Ramos (cell line): Measurements from ENCODE around the gene C10orf95.

ENCODE experiments used
- in situ Hi-C: fragments of 300-500 bp; cut with MboI; formaldehyde crosslinking; loops from one replicate; pipeline ENCODE4 v1.14.3; 2022; ENCODE audit warnings: low sequenced_read_pairs; ENCODE audit not compliant: unreplicated experiment

Gene C10orf95

DNA sequence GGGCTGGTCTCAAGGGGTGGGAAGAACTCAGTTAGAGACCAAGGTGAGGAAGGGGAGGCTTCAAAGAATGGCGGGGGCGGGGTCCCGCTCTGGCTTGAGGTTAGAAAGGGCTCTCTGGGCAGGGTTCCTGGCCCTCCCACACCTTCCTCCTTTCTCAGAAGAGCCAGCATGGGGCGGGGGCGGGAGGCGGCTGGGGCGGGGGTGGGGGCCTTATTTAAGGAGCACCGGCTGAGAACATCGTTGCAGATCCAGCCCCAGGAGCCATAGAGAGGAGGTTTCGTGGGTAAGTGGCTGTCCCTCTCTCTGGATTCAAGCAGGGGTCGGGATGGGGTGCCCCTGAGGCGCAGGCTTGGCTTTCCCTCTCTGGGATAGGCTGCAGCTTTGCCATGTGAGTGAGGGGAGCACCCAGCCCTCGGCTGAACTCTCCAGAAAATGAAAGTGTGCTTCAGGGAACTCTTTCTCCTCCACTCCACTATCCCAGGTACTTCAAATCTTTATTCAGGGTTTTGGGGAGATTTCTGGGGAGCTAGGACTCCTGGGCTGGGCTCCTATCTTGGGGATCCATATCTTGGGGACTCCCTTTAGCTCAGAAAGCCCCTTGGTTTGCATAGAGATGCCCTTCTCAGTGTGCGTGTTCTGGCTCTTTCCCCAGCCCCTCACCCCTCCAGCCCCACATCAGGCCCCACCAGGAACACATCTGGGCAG, 15.7 kb downstream of the C10orf95 start:
- in situ Hi-C loops: no loop called here

DNA sequence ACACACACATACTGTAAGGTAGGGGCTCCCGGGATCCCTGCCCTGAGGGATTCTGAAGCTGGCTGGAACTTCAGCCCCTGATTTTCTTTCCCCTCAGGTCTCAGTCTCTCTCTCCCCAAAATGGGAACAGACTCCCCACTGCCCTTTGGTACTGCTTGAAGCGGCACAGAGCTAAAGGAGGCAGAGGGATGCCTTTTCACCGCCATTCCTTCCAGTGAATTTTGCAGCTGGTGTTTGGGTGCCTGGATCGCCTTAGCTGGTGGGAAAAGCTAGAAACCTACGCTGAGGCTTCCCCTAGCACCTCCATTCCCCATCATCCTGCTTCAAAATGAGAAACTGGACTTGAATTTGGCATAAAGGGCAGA, 16.2 kb downstream of the C10orf95 start:
- in situ Hi-C loops: no loop called here

- in situ Hi-C loops: no loop called here
These were observed 16.8 kb downstream of the C10orf95 start for GRCh38 chr10:102434394-102435132.

DNA sequence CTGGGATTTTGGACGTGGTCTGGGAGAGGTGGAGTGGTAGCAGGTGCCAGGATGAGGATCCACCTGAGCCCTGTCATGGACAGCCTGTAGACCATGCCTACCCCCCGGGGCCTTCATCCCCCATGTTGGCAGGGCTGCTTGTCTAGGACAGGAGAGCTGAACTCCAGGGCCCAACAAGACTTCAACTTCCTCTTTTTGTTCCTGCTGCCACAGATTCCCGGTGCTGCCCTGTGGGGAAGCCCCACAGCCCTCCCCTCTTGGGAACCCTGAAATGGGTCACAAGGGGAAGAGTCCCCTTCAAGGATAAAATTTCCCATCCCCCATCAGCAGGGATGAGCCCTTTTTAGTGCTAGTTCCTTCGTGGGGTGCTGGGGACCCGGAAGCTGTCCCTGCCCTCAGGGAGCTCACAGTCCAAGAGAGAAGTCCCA, 17.7 kb downstream of the C10orf95 start:
- in situ Hi-C loops: no loop called here

GRCh38 chr10:102432162-102432950, 19.0 kb downstream of the C10orf95 start, which contains the start of gene CUEDC2:
Gene CUEDC2, minus strand, starts transcription at chr10:102432574. Its CDS starts 7,386 bp downstream, at chr10:102425188.
- in situ Hi-C loops: no loop called here

DNA sequence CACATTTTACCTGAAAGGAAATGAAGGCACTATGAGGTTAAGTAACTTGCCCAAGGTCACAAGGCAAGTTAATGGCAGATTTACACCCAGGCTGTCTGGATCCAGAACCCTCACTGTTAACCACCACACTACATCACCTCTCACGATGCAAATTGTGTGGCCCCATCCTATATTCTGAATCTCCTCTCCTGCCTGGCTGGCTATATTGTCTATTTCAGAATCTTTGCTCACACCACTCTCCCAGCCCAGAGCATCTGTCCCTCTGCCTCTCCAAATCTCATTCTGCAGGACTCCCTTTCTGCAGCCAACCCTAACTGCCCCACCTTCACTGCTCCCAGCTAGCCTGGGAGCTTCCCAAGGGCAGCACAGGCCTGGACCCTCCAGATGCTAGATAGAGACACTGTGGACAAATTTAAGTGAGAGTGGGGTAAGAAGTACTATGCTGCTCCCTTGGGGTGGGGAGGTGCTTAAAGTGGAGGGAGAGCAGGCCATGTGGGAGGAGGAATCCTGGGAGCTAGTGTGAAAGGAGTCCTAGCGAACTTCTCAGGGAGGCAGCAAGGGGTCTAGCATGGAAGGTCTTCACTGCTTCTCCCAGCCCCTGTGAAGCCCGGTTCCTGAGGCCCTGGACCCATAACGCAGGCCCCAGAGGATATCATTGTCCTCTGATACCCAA, 19.8 kb downstream of the C10orf95 start:
- in situ Hi-C loops: no loop called here

DNA sequence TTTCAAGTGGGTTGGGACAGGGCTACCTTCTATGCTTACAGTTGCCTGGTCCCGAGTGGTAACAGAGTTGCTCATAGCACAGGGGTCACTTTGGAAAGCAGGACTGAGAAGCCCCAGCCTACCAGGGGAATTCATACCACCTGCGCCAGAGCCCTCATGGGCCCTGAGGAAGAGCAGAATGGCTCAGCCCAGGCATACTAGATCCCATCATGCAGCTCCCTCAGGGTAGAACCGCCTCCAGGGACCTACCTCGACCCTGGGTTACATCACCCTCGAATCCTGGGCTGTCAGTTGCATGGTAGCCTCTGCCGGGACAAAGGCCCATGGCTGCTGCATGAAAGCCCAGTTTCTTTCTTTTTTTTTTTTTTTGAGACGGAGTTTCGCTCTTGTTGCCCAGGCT, 21.9 kb downstream of the C10orf95 start:
- in situ Hi-C loops: no loop called here

- in situ Hi-C loops: no loop called here
These were observed 24.5 kb downstream of the C10orf95 start for GRCh38 chr10:102426803-102427287.

- in situ Hi-C loops: no loop called here
These were observed 25.9 kb downstream of the C10orf95 start for GRCh38 chr10:102425444-102425843.

DNA sequence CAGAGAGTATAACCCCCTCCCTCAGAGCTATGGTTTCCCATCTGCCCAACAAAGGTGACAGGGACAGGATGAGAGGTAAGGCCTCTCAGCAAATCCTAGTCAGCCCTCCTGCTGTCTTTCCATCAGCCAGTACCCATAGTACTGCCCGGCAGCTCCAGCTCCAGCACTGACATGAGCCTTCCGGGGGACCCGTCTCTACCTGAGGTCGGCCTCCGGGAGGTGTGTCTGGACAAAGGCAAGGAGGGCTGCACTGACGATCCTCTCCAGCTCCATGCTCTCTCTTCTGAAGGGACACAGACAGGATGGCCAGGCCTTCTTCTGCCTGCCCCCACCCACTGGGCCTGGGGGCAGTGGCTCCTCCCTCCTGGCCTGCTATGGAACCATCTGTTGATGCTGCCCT, 26.4 kb downstream of the C10orf95 start:
- in situ Hi-C loops: no loop called here

DNA sequence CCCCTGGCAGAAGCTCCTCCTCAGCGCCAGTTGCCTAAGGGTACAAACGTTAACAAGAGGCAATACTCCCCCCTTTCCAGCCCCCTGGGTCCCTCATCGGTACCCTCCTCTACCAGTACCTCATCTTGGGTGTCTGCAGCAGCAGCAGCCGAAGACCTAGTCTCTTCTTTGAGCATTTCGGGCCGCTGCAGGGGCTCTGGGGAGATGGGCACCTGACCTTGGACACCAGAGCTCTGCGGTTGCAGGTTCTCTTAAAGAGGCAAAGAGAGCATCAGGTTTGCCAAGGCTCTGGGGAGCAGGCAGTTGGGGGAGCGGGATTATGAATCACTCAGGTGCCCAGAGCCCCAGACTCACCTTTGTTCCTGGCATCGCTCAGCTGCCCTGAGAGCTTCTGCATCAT, 27.2 kb downstream of the C10orf95 start:
- in situ Hi-C loops: no loop called here

DNA sequence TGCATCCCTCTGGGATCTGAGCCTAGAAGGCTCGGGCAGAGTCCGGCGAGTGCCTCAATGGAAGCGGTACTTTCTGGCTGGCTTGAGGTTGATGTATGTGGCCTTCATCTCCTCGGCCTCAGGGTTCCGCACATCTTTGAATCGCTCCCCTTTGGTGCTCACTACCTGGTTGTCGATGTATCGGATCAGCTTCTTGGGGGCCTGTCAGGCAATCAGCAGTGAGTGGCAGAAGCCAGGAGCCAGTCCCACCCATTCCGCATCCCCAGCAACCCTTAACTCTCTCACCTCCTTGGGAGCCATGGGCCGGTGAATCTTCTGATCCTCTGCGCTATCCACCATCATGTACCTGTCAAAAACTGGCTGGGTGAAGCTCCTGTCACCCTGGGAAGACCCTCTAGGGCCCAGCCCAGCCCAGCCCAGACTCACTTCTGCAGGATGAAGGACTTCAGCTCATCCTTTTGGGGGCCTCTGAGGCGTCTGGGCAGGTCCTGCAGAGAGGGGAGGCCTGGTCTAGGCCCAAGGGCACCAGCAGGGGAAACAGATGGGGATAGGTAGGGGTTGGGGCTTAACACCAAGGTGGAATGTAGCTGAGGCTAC, 27.9 kb downstream of the C10orf95 start:
- in situ Hi-C loops: no loop called here

DNA sequence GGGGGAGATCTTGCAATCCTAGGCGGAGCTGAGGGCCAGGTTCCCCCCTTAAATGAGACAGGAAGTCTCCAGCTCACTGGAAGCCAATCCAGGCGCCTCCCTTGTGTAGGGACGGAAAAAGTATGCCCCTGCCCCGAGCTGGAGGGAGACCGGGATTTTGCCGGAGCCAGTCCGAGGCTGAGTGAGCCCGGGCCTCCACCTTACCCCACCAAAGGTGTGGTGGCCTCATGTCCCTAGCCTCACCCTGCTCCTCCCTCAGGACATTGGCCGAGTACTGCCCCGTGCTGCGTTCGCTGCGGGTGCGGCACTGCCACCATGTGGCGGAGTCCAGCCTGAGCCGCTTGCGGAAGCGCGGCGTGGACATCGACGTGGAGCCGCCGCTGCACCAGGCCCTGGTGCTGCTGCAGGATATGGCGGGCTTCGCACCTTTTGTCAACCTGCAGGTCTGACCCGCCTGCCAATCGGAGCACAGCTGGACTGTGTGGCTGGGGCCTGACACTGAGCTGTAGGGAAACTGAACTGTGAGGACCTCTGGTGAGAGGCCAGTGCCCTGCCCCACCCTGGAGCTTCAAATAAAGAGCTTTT, 28.7 kb downstream of the C10orf95 start:
- in situ Hi-C loops: no loop called here

DNA sequence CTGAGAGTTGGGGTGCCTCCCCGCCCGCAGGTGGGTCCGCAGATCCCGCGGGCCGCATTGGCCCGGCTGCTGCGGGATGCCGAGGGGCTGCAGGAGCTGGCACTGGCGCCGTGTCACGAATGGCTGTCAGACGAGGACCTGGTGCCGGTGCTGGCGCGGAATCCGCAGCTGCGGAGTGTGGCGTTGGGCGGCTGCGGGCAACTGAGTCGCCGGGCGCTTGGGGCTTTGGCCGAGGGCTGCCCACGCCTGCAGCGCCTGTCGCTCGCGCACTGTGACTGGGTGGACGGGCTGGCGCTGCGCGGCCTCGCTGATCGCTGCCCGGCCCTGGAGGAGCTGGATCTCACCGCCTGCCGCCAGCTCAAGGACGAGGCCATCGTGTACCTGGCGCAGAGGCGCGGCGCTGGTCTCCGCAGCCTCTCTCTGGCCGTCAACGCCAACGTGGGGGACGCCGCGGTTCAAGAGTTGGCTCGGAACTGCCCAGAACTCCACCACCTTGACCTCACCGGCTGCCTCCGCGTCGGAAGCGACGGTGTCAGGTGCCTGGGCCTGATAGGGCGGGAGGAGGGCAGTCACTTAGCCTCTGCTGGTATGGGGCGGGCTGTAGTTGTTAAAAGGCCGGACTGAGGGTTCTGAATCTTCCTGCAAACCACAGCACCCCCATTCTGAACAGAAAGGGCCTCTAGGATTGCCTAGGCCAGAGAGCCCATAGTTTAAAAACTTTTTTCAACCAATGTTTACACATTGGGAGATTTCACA, 29.4 kb downstream of the C10orf95 start:
- in situ Hi-C loops: no loop called here

DNA sequence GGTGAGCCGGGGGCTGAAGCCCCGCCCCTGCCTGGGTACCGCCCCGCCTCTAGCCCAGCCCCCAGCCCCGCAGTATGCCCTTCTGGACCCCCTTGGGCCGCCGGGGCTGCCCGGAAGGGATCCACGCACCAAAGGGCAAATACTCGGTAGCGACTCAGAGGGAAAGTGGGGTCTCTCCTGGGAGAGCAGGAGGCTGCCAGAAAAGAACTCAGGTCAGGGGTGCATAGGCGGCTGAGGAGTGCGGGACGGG, 29.9 kb downstream of the C10orf95 start:
- in situ Hi-C loops: no loop called here

- in situ Hi-C loops: no loop called here
These were observed 30.4 kb downstream of the C10orf95 start, which contains the start of gene FBXL15 for GRCh38 chr10:102420714-102421506. Gene FBXL15, plus strand, starts transcription at chr10:102420836. Its CDS starts 294 bp downstream, at chr10:102421130.

GRCh38 chr10:102420181-102420713, 31.1 kb downstream of the C10orf95 start:
- in situ Hi-C loops: no loop called here
